ENCODE results near the gene SELENOO. TPM values are rescaled to one million over a fixed set of nuclear protein-coding genes. Genes with fewer than 3 reads are reported as not detected.

Gene SELENOO
- total and polyA plus RNA-seq, 12 donors = 9.6 to 29.8 (median 12.2) TPM

DNA sequence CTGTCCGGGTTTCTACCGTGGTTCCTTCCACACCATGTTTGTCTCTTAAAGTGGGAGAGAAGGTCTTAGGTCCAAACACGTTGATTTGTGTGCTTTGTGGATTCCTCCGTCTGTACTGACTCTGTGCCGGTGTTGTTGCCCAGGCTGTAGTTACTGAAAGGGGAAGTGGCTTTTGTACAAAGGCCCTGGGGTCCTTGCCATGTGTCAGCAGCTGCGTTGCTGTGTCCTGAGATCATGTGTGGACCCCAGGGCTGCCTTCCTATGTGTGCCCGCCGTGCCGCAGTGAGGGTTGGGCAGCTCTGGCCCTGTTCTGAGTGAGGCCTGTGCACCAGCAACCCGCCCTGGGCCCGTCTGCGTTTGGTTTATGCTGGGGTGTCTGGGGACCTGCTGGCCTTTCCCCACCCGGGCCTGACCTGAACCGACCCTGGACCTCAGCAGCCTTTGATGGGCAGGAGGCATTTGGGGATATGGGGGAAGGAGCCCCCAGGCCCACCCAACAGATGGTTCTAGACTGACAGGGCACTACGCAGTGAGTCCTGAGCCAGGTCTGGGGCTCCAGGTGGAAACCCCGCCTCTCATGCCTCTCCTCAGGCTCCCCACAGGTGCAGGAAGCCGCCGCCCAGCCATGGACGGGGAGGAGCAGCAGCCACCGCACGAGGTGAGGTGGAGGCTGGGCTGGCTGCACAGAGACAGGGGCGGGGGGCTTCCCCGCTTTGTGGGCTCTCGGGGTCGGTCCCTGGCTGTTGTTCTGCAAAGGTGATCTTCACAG is 8.2 kb upstream of the SELENOO start:
- Histone ChIP-seq H3K27me3 (no peaks in the 10 kb centered on the region), H3K4me1 (peaks cover 10 to 54% (median 31%) of the 10 kb centered on the region in 9 donors), H3K9me3 (no peaks in the 10 kb centered on the region), H3K27ac (peak overlapping the region in 6 of 10 donors; percentile 19 to 97 (median 32)), H3K36me3 (peaks cover 0 to 54% (median 5%) of the 10 kb centered on the region in 9 donors), H3K4me3 (peak overlapping the region in 1 of 10 donors; percentile 63)
- WGBS, 2 donors = 82 to 90% methylated on average over 25 of the region's 25 CpGs
- intact Hi-C loops (cut with DNase I) = loop anchor here in 1 of 10 donors (10.0 kb wide), 1 partner anchor 268 kb away; no protein-coding TSS in a partner anchor
- DNase-seq (peak in 1 of 2 donors; percentile 23), ATAC-seq (no peak)
- TF ChIP-seq, protein P1, sequence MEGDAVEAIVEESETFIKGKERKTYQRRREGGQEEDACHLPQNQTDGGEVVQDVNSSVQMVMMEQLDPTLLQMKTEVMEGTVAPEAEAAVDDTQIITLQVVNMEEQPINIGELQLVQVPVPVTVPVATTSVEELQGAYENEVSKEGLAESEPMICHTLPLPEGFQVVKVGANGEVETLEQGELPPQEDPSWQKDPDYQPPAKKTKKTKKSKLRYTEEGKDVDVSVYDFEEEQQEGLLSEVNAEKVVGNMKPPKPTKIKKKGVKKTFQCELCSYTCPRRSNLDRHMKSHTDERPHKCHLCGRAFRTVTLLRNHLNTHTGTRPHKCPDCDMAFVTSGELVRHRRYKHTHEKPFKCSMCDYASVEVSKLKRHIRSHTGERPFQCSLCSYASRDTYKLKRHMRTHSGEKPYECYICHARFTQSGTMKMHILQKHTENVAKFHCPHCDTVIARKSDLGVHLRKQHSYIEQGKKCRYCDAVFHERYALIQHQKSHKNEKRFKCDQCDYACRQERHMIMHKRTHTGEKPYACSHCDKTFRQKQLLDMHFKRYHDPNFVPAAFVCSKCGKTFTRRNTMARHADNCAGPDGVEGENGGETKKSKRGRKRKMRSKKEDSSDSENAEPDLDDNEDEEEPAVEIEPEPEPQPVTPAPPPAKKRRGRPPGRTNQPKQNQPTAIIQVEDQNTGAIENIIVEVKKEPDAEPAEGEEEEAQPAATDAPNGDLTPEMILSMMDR (IDR thresholded peaks at IDR 0.05) = no peak

DNA sequence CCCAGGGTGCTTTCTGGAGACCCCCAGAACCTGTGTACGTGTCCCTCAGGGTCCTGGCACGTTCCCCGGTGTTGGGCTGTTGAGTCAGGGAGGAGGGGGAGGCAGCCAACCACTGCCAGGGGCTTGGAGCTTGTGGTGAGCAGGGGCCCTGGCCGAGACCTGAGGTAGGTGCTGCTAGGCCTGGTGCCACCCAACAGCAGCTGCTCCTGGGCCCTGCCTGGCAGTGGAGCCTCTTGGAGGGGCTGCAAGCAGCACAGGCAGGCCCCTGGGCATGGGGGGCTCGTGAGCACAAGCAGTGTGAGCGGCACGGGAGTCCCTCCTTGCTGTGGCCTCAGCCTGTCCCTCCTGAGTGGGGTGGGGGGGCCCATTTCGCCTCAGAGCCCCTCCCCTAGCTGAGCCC is 7.2 kb upstream of the SELENOO start:
- DNase-seq = no peak
- intact Hi-C loops (cut with DNase I) = loop anchor here in 1 of 10 donors (10.0 kb wide), 1 partner anchor 269 kb away; no protein-coding TSS in a partner anchor
- H3K9me3 ChIP-seq = no peaks in the 10 kb centered on the region
- H3K36me3 ChIP-seq = peaks cover 0 to 64% (median 5%) of the 10 kb centered on the region in 9 donors
- H3K4me1 ChIP-seq = peaks cover 10 to 47% (median 29%) of the 10 kb centered on the region in 9 donors
- no peaks in the 10 kb centered on the region for H3K27me3 ChIP-seq
- 84 to 89% methylated on average over 8 of the region's 8 CpGs for WGBS, 2 donors
- no peak overlapping the region for H3K27ac ChIP-seq
- no peak overlapping the region for H3K4me3 ChIP-seq
- TF ChIP-seq, protein P1 (IDR thresholded peaks at IDR 0.05) = no peak
- ATAC-seq = no peak

DNA sequence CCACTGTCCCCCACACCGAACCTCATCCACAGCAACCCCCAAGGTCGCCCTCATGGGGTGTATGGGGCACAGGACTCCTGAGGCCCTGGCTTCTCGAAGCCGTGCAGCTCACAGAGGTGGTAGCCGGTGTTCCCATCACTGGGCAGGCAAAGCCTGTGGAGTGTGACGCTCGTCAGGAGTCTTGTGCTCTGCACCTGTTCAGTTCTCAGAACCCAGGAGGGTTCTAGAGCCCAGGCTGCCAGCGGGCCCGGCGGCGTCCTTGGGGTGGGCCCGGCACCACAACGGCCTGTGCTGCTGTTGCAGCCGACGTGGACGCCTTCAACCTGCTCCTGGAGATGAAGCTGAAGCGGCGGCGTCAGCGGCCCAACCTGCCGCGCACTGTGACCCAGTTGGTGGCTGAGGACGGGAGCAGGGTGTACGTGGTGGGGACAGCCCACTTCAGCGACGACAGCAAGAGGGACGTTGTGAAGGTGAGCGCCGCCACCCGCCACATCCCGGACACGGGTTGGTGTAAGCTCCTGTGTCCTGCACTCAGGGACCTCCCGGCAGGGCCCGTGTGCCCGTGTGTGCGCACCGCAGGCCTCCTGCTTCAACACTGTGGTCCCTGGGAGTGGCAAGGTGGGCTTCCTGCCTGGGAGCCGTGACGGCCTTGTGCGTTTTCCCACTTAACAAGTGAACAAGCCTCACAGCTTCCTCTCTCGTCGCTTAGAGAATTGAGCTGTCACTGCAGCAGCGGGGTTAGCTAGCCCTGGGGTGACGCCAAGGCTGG is 6.6 kb upstream of the SELENOO start:
- Histone ChIP-seq H3K27me3 (no peaks in the 10 kb centered on the region), H3K9me3 (no peaks in the 10 kb centered on the region), H3K4me3 (no peak overlapping the region), H3K36me3 (peaks cover 0 to 65% (median 5%) of the 10 kb centered on the region in 9 donors), H3K4me1 (peaks cover 8 to 41% (median 23%) of the 10 kb centered on the region in 9 donors), H3K27ac (no peak overlapping the region)
- intact Hi-C loops (cut with DNase I) = loop anchor here in 1 of 10 donors (10.0 kb wide), 1 partner anchor 269 kb away; no protein-coding TSS in a partner anchor
- WGBS, 2 donors = 92 to 93% methylated on average over 44 of the region's 44 CpGs
- ATAC-seq = no peak
- no peak for DNase-seq
- TF ChIP-seq, protein P1 (IDR thresholded peaks at IDR 0.05) = no peak

DNA sequence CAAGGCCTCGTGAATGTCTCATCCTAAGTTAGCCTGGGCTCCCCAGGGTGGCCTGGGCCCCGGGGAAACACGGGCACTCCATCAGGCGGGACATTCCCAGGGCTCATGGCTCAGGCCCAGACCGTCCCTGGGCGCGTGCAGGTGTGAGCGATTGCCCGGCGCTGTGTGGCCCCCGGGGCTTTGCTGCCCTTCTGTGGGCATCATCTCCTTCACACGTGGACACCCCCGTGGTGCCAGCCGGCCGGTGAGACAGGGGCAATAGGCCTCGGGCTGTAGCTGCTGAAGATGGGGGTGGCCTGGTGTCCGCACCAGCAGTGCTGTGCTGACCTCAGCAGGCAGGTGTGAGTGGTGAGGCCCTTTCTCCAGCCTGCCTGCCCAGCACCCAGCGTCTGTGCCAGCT is 4.6 kb upstream of the SELENOO start:
- peaks cover 0 to 68% (median 5%) of the 10 kb centered on the region in 9 donors for H3K36me3 ChIP-seq
- no peak for DNase-seq
- intact Hi-C loops (cut with DNase I) = loop anchor here in 1 of 10 donors (10.0 kb wide), 1 partner anchor 271 kb away; no protein-coding TSS in a partner anchor
- TF ChIP-seq, protein P1 (IDR thresholded peaks at IDR 0.05) = no peak
- H3K9me3 ChIP-seq = no peaks in the 10 kb centered on the region
- ATAC-seq = no peak
- no peak overlapping the region for H3K4me3 ChIP-seq
- 85 to 92% methylated on average over 18 of the region's 18 CpGs for WGBS, 2 donors
- no peak overlapping the region for H3K27ac ChIP-seq
- H3K4me1 ChIP-seq = peaks cover 4 to 30% (median 14%) of the 10 kb centered on the region in 9 donors
- no peaks in the 10 kb centered on the region for H3K27me3 ChIP-seq

All from heart right ventricle (tissue), 16 donors.